GM10266 (cell line): ENCODE data around the gene KCNK2.

ENCODE experiments used
- DNase-seq: peaks from one replicate; pipeline ENCODE4 v3.0.0; 2012; ENCODE audit errors: extremely low spot score
- CTCF ChIP-seq: IDR thresholded peaks from 2 replicates; pipeline ENCODE4 v1.5.1; 2012; ENCODE audit warnings: mild to moderate bottlenecking, low read depth; ENCODE audit not compliant: control insufficient read depth, insufficient read depth; ENCODE audit errors: missing control alignments

KCNK2 gene

GRCh38 chr1:215185067-215185620 lies 102.6 kb downstream of the KCNK2 start:
- TF ChIP-seq CTCF: no peak
- no peak for DNase-seq

GRCh38 chr1:215188302-215188950 lies 105.9 kb downstream of the KCNK2 start:
- no peak for DNase-seq
- no peak for TF ChIP-seq CTCF

GRCh38 chr1:215192306-215192705 lies 109.8 kb downstream of the KCNK2 start:
- TF ChIP-seq CTCF: no peak
- no peak for DNase-seq

GRCh38 chr1:215198021-215198420 lies 115.5 kb downstream of the KCNK2 start:
- no peak for TF ChIP-seq CTCF
- no peak for DNase-seq

GRCh38 chr1:215200121-215200520 lies 117.6 kb downstream of the KCNK2 start:
- DNase-seq: no peak
- no peak for TF ChIP-seq CTCF

- no peak for TF ChIP-seq CTCF
- DNase-seq: no peak
Measured at GRCh38 chr1:215201283-215201682, 118.7 kb downstream of the KCNK2 start.

GRCh38 chr1:215202868-215203267 lies 120.3 kb downstream of the KCNK2 start:
- no peak for TF ChIP-seq CTCF

More at GRCh38 chr1:215202868-215203267, 120.3 kb downstream of the KCNK2 start:
- no peak for DNase-seq
